DOHH2 (cell line): ENCODE measurements around the gene PEX11B.

Source experiments
- H3F3A ChIP-seq: fragments of 200-600 bp; sonication (generic), shearing (Covaris generic); 2 replicates; pipeline ENCODE4 v1.6.0; 2016; ENCODE audit warnings: antibody characterized with exemption, mild to moderate bottlenecking; ENCODE audit not compliant: control insufficient read depth, insufficient read depth
- H3K27ac ChIP-seq: fragments of 200-600 bp; sonication (generic); 2 replicates; pipeline ENCODE4 v1.5.1; 2014; ENCODE audit warnings: low read depth, mild to moderate bottlenecking, low read length, moderate library complexity
- H3K27me3 ChIP-seq: fragments of 200-600 bp; sonication (generic); 2 replicates; pipeline ENCODE4 v1.6.1; 2014; ENCODE audit warnings: mild to moderate bottlenecking, low read length, mixed read lengths; ENCODE audit not compliant: control insufficient read depth
- H3K36me3 ChIP-seq: fragments of 200-600 bp; sonication (generic); 2 replicates; pipeline ENCODE4 v1.6.1; 2014; ENCODE audit warnings: mild to moderate bottlenecking, low read length, moderate library complexity, mixed read lengths; ENCODE audit not compliant: control insufficient read depth
- H3K4me1 ChIP-seq: fragments of 200-600 bp; sonication (generic); 2 replicates; pipeline ENCODE4 v1.6.1; 2014; ENCODE audit warnings: mild to moderate bottlenecking, low read length, mixed read lengths; ENCODE audit not compliant: control insufficient read depth
- H3K4me2 ChIP-seq: fragments of 200-600 bp; sonication (generic); 2 replicates; pipeline ENCODE4 v1.6.0; 2014; ENCODE audit warnings: mild to moderate bottlenecking, low read length, moderate library complexity
- H3K4me3 ChIP-seq: fragments of 200-600 bp; sonication (generic); 2 replicates; pipeline ENCODE4 v1.5.1; 2014; ENCODE audit warnings: mild to moderate bottlenecking, low read length, mixed read lengths
- H3K79me2 ChIP-seq: fragments of 200-600 bp; sonication (generic); 2 replicates; pipeline ENCODE4 v1.6.1; 2014; ENCODE audit warnings: mild to moderate bottlenecking, low read length, mixed read lengths; ENCODE audit not compliant: control insufficient read depth
- H3K9me2 ChIP-seq: fragments of 200-600 bp; sonication (generic); replicated peaks from 2 replicates; pipeline ENCODE4 v1.6.1; 2014; ENCODE audit warnings: mild to moderate bottlenecking, low read length, mixed read lengths; ENCODE audit not compliant: control insufficient read depth
- H3K9me3 ChIP-seq: fragments of 200-600 bp; sonication (generic); 2 replicates; pipeline ENCODE4 v1.6.1; 2014; ENCODE audit warnings: antibody characterized with exemption, low read length, mixed read lengths; ENCODE audit not compliant: control insufficient read depth, insufficient read depth
- H4K20me1 ChIP-seq: fragments of 200-600 bp; sonication (generic); 2 replicates; pipeline ENCODE4 v1.6.0; 2014; ENCODE audit warnings: low read depth, mild to moderate bottlenecking, antibody characterized with exemption, low read length, moderate library complexity; ENCODE audit not compliant: control insufficient read depth, insufficient read depth
- EZH2phosphoT487 ChIP-seq: fragments of 200-600 bp; sonication (generic); IDR thresholded peaks from 2 replicates; pipeline ENCODE4 v1.6.1; 2017; ENCODE audit warnings: borderline replicate concordance, mild to moderate bottlenecking, antibody characterized with exemption, low read length, moderate library complexity, mixed read lengths
- TF ChIP-seq, protein P1 (sequence below): fragments of 200-600 bp; sonication (generic); IDR thresholded peaks from one replicate; pipeline ENCODE4 v1.5.1; 2014; ENCODE audit warnings: antibody characterized with exemption, mild to moderate bottlenecking, low read depth, low read length; ENCODE audit not compliant: poor library complexity, severe bottlenecking

PEX11B gene

DNA sequence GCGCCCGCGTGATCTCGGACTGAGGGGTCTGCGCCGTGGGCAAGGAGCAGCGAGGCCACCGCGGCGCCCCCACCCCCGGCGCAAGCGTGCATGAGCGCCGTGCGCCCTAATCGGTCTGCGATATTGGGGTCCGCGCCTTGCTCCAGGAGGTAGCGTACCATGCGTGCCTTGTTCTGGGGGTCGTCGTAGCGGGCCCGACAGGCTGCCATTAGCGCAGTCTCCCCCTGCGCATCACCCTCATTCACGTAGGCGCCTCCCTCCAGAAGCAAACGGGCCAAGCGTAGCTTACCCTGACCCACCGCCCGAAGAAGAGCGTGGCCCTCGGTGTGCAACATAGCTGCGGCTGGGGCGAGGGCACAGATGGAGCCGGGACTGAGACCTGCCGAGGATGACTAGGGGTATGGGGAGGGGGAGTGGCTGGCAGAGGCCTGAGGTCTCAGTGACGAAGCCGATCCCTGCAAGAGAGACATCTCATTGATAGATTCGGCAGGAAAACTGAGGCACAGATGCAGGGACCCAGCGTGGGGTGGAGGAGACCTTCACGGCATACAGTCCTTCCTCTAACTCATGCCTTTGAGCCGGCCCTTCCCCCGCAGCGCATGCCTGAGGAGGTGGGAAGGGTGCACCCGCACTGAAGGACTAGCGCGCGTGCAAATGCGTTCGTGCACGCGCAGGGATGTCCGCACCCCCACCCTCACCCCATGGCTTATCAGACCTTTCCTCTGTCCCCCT lies 43.1 kb upstream of the PEX11B start:
- H3K27ac ChIP-seq, result no peak overlapping the region
- H3K27me3 ChIP-seq, result no peaks in the 10 kb centered on the region
- peaks cover 72% of the 10 kb centered on the region for H3K4me1 ChIP-seq

GRCh38 chr1:145961109-145961424 lies 42.5 kb upstream of the PEX11B start:
- Histone ChIP-seq H3F3A (peaks cover 28% of the 10 kb centered on the region), H3K9me2 (no peaks in the 10 kb centered on the region), H4K20me1 (no peaks in the 10 kb centered on the region), H3K4me1 (peaks cover 77% of the 10 kb centered on the region), H3K4me2 (peak overlapping the region; percentile 98), H3K79me2 (peaks cover 37% of the 10 kb centered on the region), H3K27me3 (no peaks in the 10 kb centered on the region), H3K9me3 (no peaks in the 10 kb centered on the region), H3K27ac (no peak overlapping the region), H3K4me3 (peak overlapping the region; percentile 81), H3K36me3 (peaks cover 4% of the 10 kb centered on the region; the same call in 1 of the 2 replicates)
- TF ChIP-seq, protein P1, sequence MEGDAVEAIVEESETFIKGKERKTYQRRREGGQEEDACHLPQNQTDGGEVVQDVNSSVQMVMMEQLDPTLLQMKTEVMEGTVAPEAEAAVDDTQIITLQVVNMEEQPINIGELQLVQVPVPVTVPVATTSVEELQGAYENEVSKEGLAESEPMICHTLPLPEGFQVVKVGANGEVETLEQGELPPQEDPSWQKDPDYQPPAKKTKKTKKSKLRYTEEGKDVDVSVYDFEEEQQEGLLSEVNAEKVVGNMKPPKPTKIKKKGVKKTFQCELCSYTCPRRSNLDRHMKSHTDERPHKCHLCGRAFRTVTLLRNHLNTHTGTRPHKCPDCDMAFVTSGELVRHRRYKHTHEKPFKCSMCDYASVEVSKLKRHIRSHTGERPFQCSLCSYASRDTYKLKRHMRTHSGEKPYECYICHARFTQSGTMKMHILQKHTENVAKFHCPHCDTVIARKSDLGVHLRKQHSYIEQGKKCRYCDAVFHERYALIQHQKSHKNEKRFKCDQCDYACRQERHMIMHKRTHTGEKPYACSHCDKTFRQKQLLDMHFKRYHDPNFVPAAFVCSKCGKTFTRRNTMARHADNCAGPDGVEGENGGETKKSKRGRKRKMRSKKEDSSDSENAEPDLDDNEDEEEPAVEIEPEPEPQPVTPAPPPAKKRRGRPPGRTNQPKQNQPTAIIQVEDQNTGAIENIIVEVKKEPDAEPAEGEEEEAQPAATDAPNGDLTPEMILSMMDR, result no peak
- TF ChIP-seq EZH2phosphoT487, result no peak

More for the DNA sequence above, 43.1 kb upstream of the PEX11B start:
- Histone ChIP-seq H4K20me1 (no peaks in the 10 kb centered on the region), H3K9me2 (no peaks in the 10 kb centered on the region), H3K4me2 (peak overlapping the region; percentile 98), H3K79me2 (peaks cover 31% of the 10 kb centered on the region), H3K4me3 (peak overlapping the region; percentile 81), H3K36me3 (peaks cover 4% of the 10 kb centered on the region; the same call in 1 of the 2 replicates), H3F3A (peaks cover 28% of the 10 kb centered on the region), H3K9me3 (no peaks in the 10 kb centered on the region)
- TF ChIP-seq EZH2phosphoT487, result no peak
- TF ChIP-seq, protein P1, result no peak

DNA sequence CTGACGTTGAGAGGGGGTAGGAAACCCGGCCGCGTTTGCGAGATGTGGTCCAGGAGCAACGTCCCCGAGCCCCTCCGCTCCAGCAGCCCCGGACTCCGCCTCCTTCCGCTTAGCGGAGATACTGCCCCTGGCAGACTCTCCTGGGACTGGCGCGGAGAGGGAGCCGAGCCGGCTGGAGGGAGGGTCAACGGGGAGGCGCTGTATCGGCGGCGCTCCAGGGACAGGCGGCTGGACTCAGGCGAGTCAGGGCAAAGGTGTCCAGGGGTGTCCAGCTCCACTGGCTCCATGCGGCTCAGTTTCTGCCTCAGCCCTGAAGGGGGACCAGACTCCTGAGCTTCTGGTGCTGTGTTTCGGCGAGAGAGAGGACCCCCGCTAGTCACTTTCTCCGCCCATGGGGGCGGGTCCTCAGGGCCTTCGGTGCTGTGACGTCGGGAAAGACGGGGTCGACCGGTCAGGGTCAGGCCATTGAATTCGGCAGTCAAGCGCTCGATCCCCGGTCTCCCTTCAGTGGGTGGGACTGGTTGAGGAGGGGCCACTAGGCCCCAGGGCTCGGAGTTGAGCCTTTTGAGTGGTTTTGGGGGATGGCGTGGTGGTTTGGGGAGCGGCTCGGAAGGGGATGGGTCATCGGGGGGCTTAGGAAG lies 42.1 kb upstream of the PEX11B start:
- H3K9me2 ChIP-seq, result no peaks in the 10 kb centered on the region
- peaks cover 7% of the 10 kb centered on the region; the same call in 1 of the 2 replicates for H3K36me3 ChIP-seq
- H4K20me1 ChIP-seq, result no peaks in the 10 kb centered on the region
- peak overlapping the region; percentile 98 for H3K4me2 ChIP-seq
- no peaks in the 10 kb centered on the region for H3K27me3 ChIP-seq
- peaks cover 28% of the 10 kb centered on the region for H3F3A ChIP-seq
- H3K79me2 ChIP-seq, result peaks cover 41% of the 10 kb centered on the region
- H3K4me3 ChIP-seq, result peak overlapping the region; percentile 81
- no peaks in the 10 kb centered on the region for H3K9me3 ChIP-seq
- no peak overlapping the region for H3K27ac ChIP-seq
- TF ChIP-seq, protein P1, result peak; percentile 26
- no peak for TF ChIP-seq EZH2phosphoT487
- peaks cover 81% of the 10 kb centered on the region for H3K4me1 ChIP-seq
